D721Med (cell line): ENCODE measurements around the gene PDSS2.
"Not testable (repeated sequence)": the region's sequence is repeated elsewhere in the genome, so short reads cannot be mapped to it uniquely, and the experiment has no call there.

Experiments used
- DNase-seq: peaks from one replicate; pipeline ENCODE4 v3.0.0; 2011; ENCODE audit warnings: low spot score; ENCODE audit not compliant: insufficient read length
- FAIRE-seq: peaks from 2 replicates; lab custom pipeline; 2011; peaks lifted over from hg19 to GRCh38; lab: Jason Lieb, UNC
- TF ChIP-seq, protein P1 (sequence below): IDR thresholded peaks from 2 replicates; pipeline ENCODE4 v1.5.1; 2012; ENCODE audit warnings: mild to moderate bottlenecking, control low read depth; ENCODE audit not compliant: insufficient read depth; ENCODE audit errors: missing control alignments

The PDSS2 gene

DNA sequence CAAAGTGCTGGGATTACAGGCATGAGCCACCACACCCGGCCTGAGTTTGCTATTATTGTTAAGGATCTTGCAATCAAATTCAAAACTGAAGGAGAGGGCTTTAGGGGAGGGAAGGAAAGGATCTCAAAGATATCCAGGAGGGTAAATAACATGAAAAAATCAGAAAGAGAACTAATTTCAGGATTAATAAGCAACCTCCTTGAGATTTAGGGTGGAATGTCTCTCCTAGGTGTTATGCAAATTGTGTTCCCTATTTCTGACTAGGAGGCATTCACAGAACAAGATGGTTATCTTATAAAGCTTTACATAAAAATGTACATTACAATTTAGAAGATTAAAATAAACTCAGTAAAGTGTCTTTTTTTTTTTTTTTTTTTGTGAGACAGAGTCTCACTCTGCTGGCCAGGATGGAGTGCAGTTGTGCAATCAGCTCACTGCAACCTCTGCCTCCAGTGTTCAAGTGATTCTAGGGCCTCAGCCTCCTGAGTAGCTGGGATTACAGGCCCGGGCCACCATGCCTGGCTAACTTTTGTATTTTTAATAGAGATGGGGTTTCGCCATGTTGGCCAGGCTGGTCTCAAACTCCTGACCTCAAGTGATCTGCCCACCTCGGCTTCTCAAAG lies 252.0 kb downstream of the PDSS2 start:
- FAIRE-seq (no peak), DNase-seq (no peak)
- TF ChIP-seq, protein P1, sequence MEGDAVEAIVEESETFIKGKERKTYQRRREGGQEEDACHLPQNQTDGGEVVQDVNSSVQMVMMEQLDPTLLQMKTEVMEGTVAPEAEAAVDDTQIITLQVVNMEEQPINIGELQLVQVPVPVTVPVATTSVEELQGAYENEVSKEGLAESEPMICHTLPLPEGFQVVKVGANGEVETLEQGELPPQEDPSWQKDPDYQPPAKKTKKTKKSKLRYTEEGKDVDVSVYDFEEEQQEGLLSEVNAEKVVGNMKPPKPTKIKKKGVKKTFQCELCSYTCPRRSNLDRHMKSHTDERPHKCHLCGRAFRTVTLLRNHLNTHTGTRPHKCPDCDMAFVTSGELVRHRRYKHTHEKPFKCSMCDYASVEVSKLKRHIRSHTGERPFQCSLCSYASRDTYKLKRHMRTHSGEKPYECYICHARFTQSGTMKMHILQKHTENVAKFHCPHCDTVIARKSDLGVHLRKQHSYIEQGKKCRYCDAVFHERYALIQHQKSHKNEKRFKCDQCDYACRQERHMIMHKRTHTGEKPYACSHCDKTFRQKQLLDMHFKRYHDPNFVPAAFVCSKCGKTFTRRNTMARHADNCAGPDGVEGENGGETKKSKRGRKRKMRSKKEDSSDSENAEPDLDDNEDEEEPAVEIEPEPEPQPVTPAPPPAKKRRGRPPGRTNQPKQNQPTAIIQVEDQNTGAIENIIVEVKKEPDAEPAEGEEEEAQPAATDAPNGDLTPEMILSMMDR, result no peak

DNA sequence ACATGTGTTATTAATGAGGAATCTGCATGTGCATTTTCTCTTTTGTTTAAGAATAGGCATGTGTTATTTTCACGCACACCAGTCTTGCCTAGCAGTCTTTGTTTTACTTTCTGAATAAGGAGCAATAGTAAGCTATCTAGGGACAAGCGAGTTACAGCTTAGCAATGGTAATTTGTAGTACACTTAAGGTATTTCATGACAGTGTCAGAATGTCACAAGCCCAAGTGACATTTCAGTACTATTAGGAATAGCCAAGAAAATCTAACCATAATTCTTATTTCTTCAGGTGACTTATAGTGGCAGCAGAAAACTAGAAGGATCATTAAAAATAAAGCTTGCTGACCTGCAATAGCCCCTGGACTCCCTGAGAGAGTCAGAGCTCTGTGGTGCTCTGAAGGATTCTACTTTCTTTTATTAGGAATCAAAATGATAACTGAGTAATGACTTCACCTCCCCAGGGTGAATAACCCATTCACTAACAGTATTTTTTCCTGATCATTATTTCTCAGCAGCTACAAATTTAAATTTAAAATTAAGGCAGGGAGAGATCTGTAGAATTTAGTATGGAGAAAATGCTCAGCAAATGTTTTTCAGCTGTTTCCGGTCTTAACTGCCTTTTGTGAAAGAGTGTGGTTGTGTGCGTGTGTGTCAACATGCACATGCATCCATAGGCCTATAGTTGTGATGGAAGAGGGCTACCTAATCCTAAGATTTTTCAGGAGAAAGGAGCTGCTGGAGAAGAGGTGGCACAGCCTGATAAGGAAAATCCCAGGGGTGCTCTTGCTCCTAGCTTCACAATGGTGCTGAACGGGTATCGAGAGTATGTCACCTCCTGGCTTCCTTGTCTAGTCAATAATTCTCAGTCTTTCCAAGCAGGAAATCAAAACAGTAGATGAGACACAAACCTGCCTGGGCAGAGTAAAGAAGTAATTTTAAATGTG lies 254.0 kb downstream of the PDSS2 start:
- FAIRE-seq (no peak), DNase-seq (no peak)
- TF ChIP-seq, protein P1, result no peak

DNA sequence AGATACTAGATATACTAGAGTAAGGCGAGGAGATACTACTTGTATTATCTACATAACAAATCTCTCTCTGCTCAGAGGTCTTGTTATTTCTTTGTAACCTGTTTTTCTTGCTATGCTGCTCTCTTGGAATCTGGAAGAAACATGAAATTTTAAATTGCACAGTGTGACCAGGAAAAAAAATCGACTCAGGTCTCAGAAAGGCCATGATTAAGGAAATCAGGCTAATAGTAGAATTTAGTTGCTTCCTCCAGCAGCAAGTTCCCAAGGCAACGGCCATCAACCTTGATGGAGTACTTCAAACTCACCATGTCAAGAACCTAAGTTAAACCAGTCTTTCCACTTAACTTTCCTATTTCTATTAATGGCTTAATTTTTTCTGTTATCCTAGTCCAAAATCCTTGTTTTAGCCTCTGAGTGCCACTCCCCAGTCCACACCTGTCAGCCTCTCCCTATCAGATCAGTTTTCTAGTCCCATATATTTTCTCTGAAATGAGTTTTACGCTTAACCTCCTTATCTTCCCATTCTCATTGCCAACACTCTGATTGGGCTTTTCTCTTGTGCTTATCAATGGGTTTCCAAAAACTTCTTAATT lies 256.4 kb downstream of the PDSS2 start:
- no peak for DNase-seq
- no peak for FAIRE-seq
- TF ChIP-seq, protein P1, result no peak

DNA sequence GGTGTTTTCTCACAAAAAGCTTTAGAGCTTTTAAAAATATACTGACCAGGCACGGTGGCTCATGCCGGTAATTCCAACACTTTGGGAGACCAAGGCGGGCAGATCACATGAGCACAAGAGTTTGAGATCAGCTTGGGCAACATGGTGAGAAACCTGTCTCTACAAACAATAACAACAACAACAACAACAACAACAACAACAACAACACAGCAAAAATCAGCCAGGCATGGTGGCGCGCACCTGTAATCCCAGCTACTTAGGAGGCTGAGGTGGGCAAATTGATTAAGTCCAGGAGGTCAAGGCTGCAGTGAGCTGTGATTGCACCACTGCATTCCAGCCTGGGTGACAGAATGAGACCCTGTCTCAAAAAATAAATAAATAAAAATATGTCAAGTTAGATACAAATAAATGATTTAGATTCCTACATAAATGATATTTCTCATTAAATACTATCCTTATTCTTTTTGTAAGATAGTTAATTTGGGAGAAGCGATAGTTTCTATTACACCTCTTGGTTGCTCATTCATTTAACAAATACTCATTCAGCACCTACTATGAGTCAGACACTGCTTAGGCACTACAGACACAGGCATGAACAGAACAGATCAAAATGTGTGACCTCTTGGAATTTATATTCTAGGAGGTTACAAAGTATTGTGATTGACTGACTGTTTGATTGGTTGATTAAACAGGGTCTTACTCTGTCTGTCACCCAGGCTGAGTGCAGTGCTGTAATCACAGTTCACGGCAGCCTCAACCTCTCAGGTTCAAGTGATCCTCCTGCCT lies 260.5 kb downstream of the PDSS2 start:
- DNase-seq, result no peak
- no peak for FAIRE-seq
- TF ChIP-seq, protein P1, result no peak

DNA sequence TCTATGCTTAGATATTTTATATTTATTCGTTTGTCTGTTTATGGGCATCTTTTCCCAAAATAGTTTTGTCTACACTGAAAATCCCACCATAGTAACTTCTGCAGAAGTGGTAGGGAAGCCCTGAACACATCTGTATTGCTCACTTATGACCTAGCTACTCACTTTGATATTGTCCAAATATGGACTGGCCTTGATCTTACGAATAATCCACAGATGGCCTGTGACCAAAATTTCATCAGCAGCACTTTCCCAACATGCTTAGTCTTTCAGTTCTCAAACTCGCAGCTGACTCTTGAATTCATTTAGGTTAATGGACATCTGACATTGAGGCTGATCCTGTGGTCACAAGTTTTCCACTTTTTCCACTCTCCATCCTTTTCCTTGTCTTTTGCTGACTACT lies 263.2 kb downstream of the PDSS2 start:
- FAIRE-seq (no peak), DNase-seq (no peak)
- TF ChIP-seq, protein P1, result no peak

DNA sequence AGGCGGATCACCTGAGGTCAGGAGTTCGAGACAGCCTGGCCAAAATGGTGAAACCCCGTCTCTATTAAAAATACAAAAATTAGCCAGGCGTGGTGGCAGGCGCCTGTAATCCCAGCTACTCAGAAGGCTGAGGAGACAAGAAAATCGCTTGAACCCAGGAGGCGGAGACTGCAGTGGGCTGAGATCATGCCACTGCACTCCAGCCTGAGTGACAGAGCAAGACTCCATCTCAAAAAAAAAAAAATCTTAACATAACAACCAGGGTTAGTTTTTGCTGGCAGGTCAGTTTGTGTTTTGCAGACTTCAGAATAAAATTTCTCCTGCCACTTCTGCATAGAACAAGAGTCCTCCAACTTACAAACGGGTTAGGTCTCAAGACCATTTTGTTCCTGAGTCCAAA lies 264.6 kb downstream of the PDSS2 start:
- not testable (repeated sequence) for FAIRE-seq, DNase-seq

DNA sequence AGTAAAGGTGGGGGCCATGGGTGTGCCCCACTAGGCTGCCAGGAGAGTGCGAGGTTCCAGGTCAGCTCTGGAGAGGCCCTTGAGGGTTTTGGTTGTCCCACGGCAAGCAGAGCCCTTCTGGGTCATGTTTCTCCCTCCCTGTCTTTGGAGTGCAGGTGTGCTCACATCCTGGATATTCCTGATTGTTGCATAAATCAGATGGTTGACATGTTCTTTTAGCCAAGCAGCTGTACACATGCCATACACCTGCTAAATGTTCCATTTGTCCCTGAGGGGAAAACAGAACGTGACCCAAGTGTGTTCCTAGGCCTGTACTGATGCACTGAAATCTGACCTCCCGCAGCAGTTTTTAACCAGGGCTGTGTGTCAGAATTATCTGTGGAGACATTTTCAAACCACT lies 266.5 kb downstream of the PDSS2 start:
- no peak for DNase-seq
- TF ChIP-seq, protein P1, result no peak
- no peak for FAIRE-seq
